NB4 (cell line): ENCODE measurements around the gene COL5A1.

Experiments
- DNase-seq: peaks from one replicate; pipeline ENCODE4 v3.0.0; 2010; ENCODE audit warnings: low read depth
- H3K4me3 ChIP-seq: one replicate; pipeline ENCODE4 v1.5.1; 2011; ENCODE audit warnings: mild to moderate bottlenecking, low read depth, low read length, moderate library complexity
- MYC ChIP-seq: IDR thresholded peaks from 2 replicates; pipeline ENCODE4 v1.6.1; 2011; ENCODE audit warnings: low read depth, low read length
- POLR2A ChIP-seq: IDR thresholded peaks from 2 replicates; pipeline ENCODE4 v1.6.1; 2011; ENCODE audit warnings: mild to moderate bottlenecking; ENCODE audit not compliant: insufficient read length; ENCODE audit errors: extremely low read depth
- TF ChIP-seq, protein P1 (sequence below): IDR thresholded peaks from 2 replicates; pipeline ENCODE4 v1.6.1; 2011; ENCODE audit warnings: low read depth, low read length
- TF ChIP-seq, protein P2 (sequence below): IDR thresholded peaks from one replicate; pipeline ENCODE4 v1.5.1; 2012; ENCODE audit warnings: low read depth, low read length

Gene COL5A1

GRCh38 chr9:134707031-134707680 is 65.6 kb downstream of the COL5A1 start:
- no peak for DNase-seq
- no peak overlapping the region for H3K4me3 ChIP-seq

DNA sequence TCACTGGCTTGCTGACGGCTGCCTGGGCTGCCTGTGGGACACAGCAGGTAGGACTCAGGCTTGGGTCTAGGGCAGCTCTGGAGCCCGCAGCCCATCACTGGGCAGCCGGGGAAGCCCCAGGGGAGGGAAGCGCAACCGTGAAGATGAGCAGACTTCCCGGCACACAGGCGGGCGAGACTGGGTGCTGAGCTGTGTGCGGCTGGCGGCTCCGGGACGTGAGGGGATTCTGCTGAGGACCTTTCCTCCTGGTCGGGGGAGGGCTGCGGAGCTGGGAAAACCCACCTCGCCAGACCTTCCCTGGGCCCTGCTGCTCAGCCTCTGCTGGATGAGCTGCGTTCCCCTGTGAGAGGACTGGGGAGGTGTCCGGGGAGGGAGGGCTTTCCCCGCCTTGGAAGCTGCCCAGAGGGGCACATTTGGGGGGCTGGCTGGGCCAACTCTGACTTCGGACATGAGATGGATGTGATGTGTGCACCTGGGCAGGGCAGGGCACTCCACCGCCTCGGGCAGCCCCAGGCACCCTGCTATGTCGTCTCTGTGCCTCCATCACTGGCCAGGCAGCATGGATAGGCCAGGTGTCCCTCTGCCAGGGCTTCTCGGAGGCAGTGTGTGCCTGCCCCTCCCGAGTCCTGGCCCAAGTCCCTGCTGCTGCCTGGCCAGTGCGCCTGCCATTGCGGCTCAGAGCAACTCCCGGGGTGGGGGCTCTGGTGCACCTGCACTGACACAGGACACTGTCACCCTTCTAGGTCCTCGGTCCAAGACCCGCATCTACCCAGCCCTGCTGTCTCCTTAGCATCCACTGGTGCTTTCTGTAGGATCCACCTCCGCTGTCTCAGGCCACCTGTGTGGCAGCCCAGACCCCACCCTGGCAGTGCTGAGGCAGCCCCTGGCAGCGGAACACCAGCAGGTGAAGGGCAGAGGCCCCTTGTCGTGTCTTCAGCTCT is 66.4 kb downstream of the COL5A1 start:
- no peak overlapping the region for H3K4me3 ChIP-seq
- DNase-seq: no peak
- TF ChIP-seq POLR2A (no peak), MYC (no peak)

More at GRCh38 chr9:134707031-134707680, 65.6 kb downstream of the COL5A1 start:
- TF ChIP-seq POLR2A (no peak), MYC (no peak)
- TF ChIP-seq, protein P1, sequence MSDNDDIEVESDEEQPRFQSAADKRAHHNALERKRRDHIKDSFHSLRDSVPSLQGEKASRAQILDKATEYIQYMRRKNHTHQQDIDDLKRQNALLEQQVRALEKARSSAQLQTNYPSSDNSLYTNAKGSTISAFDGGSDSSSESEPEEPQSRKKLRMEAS: no peak
- TF ChIP-seq, protein P2, sequence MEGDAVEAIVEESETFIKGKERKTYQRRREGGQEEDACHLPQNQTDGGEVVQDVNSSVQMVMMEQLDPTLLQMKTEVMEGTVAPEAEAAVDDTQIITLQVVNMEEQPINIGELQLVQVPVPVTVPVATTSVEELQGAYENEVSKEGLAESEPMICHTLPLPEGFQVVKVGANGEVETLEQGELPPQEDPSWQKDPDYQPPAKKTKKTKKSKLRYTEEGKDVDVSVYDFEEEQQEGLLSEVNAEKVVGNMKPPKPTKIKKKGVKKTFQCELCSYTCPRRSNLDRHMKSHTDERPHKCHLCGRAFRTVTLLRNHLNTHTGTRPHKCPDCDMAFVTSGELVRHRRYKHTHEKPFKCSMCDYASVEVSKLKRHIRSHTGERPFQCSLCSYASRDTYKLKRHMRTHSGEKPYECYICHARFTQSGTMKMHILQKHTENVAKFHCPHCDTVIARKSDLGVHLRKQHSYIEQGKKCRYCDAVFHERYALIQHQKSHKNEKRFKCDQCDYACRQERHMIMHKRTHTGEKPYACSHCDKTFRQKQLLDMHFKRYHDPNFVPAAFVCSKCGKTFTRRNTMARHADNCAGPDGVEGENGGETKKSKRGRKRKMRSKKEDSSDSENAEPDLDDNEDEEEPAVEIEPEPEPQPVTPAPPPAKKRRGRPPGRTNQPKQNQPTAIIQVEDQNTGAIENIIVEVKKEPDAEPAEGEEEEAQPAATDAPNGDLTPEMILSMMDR: no peak

GRCh38 chr9:134708672-134709038 is 67.1 kb downstream of the COL5A1 start:
- TF ChIP-seq, protein P1: no peak
- TF ChIP-seq POLR2A (no peak), MYC (no peak)
- TF ChIP-seq, protein P2: no peak
- H3K4me3 ChIP-seq: no peak overlapping the region
- no peak for DNase-seq

DNA sequence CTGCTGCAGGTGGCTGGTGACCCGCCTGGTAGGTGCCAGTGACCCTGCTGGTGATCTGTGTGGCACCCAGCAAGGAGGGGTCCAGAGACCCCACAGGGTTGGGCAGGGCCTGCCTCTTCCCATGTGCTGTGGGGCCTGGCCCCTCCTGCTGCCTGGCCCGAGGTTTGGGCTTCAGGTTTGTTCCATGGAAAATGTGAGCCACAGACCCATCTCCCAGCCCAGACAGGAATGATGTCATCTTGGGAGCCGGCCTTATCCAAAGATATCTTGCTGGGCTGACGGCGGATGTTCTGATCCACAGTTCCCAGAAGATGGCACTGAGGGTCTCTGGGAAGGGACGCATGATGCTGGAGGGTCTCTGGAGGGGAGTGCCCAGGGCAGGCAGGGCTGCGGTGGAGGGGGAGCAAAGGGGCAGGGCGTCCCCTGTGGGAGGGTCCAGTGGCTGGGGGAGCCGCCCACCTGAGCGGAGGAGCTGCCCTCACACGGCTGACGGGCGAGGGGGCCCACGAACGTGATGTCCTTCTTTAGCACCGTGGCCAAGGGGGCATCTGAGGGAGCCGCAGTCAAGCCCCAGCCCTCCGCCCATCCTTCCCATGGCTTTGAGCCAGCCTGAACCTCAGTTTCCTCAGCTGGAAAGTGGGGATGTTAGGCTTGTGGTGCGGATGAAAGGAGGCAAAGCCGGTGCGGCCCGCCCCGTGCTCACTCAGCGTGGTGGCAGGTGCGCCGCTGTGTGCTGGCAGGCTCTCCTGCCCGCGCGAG is 68.1 kb downstream of the COL5A1 start:
- no peak overlapping the region for H3K4me3 ChIP-seq
- DNase-seq: no peak
- TF ChIP-seq, protein P2: no peak
- TF ChIP-seq POLR2A: no peak

DNA sequence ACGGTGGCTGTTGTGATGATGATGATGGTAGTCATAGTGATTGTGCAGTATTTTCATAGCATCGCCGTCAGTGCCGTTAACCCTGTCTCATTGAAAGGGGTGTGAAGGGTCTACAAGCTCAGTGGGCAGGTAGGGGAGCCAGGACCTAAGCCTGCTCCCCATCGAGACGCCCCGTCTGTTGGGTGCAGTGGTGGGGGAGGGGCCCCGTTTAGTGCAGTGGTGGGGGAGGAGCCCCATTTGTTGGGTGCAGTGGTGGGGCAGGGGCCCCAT is 68.6 kb downstream of the COL5A1 start:
- DNase-seq: no peak
- H3K4me3 ChIP-seq: no peak overlapping the region
- TF ChIP-seq, protein P1: no peak
- TF ChIP-seq POLR2A: no peak
- TF ChIP-seq MYC: no peak

DNA sequence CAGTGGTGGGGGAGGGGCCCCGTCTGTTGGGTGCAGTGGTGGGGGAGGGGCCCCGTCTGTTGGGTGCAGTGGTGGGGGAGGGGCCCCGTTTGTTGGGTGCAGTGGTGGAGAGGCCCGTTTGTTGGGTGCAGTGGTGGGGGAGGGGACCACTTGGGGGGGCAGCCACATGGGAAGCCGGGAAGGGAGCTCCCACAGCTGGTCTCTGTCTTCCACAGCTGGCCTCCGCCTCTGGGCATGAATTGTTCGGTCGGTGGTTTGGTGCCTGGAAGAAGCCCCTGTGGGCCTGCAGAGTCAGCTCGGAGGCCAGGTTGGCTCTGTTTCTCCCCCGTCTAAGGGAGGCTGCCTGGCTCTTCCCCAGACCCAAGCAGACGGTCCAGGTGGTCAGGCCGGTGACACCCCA is 69.3 kb downstream of the COL5A1 start:
- TF ChIP-seq MYC (no peak), POLR2A (no peak)
- TF ChIP-seq, protein P2: no peak
- TF ChIP-seq, protein P1: no peak
- DNase-seq: no peak
- no peak overlapping the region for H3K4me3 ChIP-seq
